ENCODE measurements around the gene PAPOLA.

GRCh38 chr14:96532632-96533031 lies 30.4 kb downstream of the PAPOLA start:
- no peak for TF ChIP-seq SREBF2 (CRISPR knock-in tag; IDR thresholded peaks at IDR 0.05)
- no peak for TF ChIP-seq SETDB1 (IDR thresholded peaks at IDR 0.05; ENCODE audit: low read length)
- TF ChIP-seq KAT7 (CRISPR knock-in tag; IDR thresholded peaks at IDR 0.05; ENCODE audit: borderline replicate concordance) = no peak
- TF ChIP-seq CHD4 (IDR thresholded peaks at IDR 0.05; ENCODE audit: insufficient read depth, insufficient replicate concordance, low read depth, low read length, poor library complexity, severe bottlenecking) = no peak
- no peak for TF ChIP-seq CHCHD3 (CRISPR knock-in tag; IDR thresholded peaks at IDR 0.05)
- no peak for TF ChIP-seq JUN (IDR thresholded peaks at IDR 0.05; ENCODE audit: borderline replicate concordance, low read depth, low read length)
- TF ChIP-seq JUN (CRISPR knock-in tag; IDR thresholded peaks at IDR 0.05; ENCODE audit: borderline replicate concordance) = no peak
- TF ChIP-seq ZNF146 (CRISPR knock-in tag; IDR thresholded peaks at IDR 0.05; ENCODE audit: unreplicated experiment) = no peak
- no peak for TF ChIP-seq POLR2B (IDR thresholded peaks at IDR 0.05; ENCODE audit: low read depth, partially characterized antibody)
- TF ChIP-seq POLR2A (conservative IDR thresholded peaks at IDR 0.05) = no peak
- no peak for TF ChIP-seq KDM4B (IDR thresholded peaks at IDR 0.05; ENCODE audit: borderline replicate concordance in 2 of 2, low read depth in 1 of 2)

Data from K562 (cell line).